HTR-8/SVneo (cell line): ENCODE results near the gene ETNK1.
A peak's percentile ranks its signal among the peaks of the same experiment; 100 is the strongest.

ENCODE experiments used
- DNase-seq: peaks from one replicate; pipeline ENCODE4 v3.0.0; 2011; ENCODE audit warnings: low spot score, mixed read lengths; ENCODE audit not compliant: insufficient read length
- FAIRE-seq: peaks from 2 replicates; lab custom pipeline; 2011; peaks lifted over from hg19 to GRCh38; lab: Jason Lieb, UNC

ETNK1 gene

DNA sequence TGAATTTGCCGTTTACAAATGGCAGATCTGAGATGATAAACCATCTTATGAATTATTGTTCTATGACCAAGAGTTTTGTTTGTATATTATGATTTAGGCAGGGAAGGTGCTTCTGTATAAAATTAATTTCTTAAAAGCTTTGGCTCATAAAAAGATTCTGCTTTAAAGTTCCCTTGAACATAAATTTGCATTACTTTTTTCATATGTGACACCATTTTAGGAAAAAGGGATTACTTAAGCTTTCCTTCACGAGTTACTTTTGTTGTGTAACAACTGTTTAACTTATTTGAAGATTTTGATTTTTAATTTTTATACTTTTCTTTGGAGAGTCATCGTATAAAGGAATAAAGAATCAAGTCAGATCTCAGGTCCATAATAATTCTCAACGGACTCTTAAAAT is 3.3 kb downstream of the ETNK1 start:
- FAIRE-seq, result no peak

DNA sequence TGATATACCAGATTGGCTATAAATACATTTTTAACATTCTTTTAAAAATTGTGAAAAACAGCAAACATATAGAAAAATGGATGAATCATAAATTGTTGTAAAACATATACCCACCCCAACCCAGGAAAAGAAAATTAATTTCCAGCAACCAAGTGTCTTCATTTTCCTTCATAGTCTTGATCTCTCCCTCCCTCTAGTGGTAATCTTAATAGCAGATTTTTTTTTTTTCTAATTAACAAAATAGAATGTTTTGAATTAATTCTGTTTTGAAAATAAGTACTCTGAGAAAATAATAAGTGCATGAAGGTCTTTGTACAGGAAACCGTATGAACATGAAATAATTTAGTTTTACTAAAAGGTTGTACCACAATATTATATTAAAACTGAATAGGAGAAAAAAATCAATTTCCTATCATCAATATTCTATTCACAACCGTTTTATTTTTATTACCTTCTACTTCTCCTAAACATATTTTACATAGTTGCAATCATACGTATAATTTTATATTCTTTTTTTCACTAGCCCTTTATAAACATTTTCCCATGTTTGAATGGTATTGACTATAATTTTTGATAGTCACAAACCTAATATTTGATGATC is 7.0 kb downstream of the ETNK1 start:
- FAIRE-seq, result no peak
- DNase-seq, result peak; percentile 52

More for the DNA sequence above, 3.3 kb downstream of the ETNK1 start:
- DNase-seq, result no peak

DNA sequence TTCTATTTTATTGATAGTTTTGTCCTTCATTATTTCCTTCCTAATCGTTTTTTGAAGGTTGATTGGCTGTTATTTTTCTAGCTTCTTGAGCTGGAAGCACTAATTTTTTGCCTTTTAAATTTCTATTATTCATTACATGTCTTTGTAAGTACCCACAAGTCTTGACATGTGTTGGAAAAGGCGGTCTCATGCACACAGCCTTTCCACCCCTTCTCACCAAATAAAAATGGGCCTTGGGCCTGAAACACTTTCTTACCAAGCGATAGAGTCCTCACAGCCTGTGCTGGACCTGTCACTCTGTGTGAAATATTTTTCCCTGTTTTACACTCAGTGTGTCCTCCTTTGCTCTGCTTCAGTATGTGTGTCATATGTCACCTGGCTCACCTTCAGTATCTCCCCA is 9.9 kb downstream of the ETNK1 start:
- DNase-seq (no peak), FAIRE-seq (no peak)

DNA sequence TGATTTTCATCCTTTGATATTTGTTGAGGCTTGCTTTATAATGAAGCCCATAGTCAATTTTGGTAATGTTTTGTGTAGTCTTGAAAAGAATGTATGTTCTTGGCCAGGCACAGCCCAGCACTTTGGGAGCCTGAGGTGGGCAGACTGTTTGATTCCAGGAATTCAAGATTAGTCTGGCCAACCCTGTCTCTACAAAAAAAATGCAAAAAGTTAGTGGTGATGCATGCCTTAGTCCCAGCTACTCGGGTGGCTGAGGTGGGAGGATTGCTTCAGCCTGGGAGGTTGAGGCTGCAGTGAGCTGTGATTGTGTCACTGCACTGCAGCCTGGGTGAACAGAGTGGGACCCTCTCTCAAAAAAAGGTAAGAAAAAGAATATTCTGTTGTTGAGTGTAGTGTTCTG is 10.8 kb downstream of the ETNK1 start:
- no peak for DNase-seq
- FAIRE-seq, result no peak

DNA sequence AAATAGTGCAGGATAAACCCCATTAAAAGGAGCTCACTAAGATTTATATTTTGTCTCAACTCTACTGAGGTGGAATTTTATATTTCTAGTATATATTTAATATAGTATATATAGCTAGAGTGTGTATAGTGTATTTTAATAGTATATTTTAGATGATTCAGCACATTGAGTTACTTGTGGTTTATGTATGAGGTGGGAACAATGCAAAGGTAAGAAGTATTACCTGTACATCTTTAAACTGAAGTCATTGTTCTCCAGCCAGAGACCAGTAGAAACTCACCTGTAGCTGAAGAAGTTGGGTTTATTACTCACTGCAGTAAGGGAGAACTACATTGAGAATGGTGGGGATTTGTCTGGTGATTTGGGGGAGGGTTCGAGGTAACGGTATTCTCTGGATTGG is 15.9 kb downstream of the ETNK1 start:
- DNase-seq (no peak), FAIRE-seq (peak; percentile 93)

DNA sequence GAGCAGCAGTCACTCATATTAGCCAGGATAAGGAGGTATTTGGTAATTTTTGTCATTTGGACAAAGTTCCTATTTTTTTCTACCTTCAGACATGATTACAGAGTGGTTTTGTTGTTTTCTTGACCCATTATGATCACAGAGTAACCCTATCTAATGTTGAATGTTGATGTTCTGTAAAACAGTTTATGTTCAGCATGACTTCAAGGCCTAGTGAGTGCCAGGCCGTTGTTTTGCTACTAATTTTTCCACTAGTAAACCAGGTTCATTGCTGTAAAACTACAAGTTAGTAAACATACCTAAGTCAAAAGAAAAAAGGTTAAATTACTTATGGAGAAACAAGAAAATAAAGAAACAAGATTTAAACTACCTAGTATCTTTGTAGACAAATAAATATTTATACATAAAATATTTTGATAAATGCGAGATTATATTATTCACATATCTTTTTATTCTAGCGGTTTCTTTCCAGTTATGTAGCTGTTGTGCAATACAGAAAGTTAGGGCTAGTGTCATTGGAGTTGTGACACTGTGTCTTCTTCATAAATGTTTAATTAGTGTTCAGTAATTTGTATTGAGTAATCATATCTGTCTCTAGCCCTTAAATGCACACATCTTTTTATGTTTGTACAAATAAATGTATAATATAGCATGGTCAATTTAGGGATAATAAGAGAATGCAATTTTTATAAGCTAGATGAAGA is 16.5 kb downstream of the ETNK1 start:
- no peak for DNase-seq
- FAIRE-seq, result no peak

DNA sequence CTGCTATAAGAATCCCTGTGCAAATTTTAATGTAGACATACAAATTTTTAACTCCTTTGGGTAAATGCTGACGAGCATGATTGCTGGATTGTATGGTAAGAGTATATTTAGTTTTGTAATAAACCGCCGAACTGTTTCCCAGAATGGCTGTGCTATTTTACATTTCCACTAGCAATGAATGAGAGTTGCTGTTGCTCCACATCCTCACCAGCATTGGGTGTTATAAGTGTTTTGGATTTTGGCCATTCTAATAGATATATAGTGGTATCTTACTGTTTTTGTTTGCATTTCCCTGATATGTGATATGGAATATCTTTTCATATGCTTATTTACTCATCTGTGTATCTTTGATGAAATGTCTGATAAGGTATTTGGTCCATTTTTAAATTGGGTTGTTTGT is 23.7 kb downstream of the ETNK1 start:
- FAIRE-seq, result no peak
- DNase-seq, result no peak

DNA sequence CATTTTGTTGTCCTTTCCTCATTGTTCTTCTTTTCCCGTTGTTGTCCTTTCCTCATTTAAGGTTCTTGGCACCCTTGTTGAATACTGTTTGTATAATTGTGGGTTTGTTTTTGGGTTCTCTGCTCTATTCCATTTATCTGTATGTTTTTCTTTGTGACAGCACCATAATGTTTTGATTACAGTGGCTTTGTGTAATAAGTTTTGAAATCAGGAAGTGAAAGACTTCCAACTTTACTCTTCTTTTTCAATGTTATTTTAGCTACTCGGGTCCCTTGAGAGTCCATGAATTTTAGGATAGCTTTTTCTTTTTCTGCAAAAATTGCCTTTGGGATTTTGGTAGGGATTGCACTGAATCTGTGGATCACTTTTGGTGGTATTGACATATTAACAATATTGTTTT is 28.1 kb downstream of the ETNK1 start:
- DNase-seq (no peak), FAIRE-seq (no peak)

DNA sequence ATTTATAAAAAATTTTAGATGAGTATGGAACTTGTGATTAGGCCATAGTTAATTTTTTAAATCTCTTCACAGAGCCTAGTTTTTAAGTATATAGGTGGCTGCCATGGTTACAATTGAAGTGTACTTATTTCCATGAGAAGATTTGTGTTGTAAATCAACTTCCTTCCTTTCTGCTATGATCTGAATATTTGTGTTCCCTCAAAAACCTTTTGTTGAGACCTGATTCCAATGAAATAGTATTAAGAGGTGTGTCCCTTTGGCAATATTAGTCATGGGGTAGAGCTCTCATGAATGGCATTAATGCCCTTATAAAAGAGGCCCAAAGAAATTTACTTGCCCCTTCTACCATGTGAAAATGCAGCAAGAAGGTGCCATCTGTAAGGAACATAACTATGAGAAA is 28.8 kb downstream of the ETNK1 start:
- DNase-seq (no peak), FAIRE-seq (no peak)

DNA sequence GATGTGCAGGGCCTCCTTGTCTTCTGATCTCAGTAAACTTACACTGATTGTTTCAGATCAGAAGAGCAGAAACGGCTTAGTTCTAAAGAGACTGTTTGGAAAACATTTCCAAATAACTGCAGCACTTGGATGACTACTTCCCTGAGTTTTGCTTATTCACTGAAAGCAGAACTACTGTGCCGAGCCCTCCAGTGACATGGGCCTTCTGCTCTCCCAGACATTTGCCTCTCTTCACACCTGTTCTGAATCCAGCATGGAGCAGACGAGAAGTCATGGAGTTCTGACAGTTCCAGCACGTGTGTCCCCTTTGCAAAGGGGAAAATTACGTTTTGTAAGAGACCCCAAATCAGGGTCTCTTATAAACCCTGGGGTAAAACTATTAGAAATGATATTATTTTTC is 31.4 kb downstream of the ETNK1 start:
- peak; percentile 36 for FAIRE-seq
- no peak for DNase-seq

DNA sequence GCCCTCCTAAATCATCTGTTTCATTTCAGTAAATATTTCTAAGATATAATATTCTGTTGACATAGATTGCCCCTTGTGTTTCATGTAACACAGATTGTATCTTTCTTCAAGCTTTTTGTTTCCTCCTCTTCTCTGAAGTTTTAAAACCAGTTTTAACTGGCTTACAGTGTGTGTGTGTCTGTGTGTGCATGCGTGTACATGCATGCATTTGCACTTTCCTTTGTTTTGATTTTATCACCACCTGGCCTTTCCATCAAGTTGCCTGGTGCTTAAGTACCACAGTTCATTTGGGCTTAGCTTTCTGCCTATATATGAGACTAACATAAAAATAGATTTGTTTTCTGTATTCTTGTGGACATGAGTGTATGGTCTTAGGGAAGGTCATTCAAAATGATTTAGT is 31.9 kb downstream of the ETNK1 start:
- peak; percentile 36 for FAIRE-seq
- no peak for DNase-seq

DNA sequence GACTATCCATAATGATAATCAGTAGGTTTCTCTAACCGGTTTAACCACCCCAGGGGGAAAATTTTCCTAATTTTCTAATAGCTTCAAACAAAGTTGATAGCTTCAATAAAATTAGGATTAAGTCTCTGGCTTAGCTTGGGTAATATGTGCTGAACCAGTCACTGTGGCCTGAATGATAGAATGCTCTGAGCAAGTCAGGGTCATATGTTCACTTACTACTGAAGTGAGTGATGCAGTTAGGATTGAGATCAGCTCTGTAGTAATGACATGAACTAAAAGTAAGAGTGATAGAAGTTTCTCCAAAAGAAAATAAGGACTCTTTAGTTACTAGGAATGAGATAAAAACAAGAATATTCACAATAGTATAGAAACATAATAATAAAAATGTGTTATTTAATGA is 32.6 kb downstream of the ETNK1 start:
- DNase-seq, result no peak
- FAIRE-seq, result peak; percentile 85

DNA sequence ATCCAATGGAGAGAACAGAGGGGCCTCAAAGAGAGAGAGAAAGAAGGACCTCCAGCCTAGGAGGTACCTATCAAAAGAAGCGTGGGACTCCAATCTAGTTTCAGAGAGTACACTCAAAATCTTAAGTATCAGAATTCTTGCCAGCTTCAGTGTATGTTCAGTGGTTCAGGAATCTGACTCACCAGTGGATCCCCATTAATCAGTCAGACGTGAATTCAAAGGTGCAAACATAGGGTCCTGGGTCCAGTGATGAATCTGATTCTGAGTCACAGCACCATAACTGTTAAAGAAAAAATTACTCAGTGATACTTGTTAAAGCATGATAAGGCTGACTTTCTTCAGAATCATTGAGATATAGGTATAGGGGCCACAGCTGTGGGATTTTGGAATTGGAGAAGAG is 33.2 kb downstream of the ETNK1 start:
- FAIRE-seq, result no peak

DNA sequence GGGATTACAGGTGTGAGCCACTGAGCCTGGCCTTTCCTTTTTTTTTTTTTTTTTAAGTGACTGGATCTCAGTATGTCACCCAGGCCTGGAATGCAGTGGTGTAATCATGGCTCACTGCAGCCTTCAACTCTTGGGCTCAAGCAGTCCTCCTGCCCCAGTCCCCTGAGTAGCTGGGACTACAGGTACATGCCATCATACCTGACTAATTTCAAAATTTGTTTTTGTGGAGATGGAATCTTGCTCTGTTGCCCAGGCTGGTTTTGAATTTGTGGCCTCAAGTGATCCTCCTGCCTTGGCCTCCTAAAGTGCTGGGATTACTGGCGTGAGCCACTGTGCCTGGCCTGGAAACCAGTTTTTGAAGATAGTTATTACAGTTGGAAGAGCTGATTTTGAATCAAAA is 37.4 kb downstream of the ETNK1 start:
- DNase-seq (no peak), FAIRE-seq (peak; percentile 57)

More for the DNA sequence above, 33.2 kb downstream of the ETNK1 start:
- peak; percentile 51 for DNase-seq

DNA sequence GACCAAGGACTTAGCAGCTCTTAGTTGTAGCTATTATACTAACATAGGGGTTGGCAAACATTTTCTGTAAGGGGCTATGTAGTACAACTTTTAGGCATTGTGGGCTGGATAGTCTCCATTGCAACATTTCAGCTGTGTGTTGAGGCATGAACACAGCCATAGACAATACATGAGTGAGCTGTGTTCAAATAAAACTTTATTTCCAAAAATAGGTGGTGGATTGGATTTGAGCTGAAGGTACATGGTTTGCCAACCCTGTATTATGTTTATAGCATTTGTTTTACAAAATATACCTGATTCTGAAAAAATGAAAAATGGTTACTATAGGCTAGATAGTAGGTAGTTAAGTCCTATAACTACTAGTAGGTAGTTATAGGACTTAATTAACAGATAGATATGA is 40.5 kb downstream of the ETNK1 start:
- FAIRE-seq, result peak; percentile 94
- DNase-seq, result no peak

DNA sequence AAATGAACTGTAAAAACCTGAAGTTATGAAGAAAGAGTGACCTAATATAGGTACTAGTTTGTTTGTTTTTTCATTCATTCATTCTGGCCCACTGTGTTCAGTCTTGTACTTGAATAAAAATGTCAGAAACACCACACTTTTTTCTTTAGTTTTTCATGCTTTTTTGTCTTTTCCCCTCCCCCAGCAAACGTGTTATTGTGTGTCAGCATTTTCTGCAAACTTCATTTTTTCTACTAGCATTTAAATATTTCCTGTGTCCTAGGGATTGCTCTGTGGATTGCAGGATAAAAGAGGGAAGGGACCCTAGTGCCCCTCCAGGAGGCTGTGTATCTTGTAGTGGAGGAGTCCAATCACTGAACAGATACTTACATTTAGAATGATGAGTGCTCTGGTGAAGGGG is 42.2 kb downstream of the ETNK1 start:
- DNase-seq (no peak), FAIRE-seq (no peak)

DNA sequence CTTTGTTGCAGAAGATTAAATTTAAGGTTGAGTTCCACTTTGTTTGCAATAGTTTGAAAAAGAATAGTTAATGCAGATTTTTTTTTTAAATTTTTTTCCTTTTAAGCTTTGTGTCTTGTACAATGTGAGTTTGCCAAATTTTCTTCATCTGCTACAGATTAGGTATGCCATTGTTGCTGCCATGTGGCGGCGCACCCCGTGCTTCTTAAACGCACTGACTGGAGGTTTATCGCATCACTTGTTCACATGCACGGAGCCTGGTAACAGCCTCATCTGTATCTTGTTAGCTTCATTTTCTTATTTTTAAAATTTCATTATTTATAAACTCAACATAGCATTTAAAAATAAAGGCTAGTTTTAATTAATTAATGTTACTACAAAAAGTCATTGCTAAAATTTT is 43.5 kb downstream of the ETNK1 start:
- FAIRE-seq (no peak), DNase-seq (no peak)

DNA sequence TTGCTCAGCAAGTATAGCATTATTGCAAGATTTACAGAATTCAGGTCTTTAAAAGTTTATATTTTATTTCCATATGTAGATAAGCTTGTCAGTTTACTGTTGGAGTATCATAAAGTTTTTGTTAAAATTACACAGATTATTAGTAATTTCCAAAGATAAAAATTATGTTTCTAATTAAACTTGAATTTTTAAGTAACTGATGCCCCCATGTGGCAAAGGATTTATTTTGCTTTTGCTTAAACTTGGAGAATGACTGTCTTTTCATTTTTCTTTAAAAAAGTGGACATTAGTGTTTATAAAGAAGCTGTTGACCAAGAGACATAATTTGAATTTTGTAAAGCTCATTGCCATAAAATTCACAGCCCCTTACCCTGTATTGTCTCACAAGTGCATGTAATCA is 45.8 kb downstream of the ETNK1 start:
- DNase-seq, result no peak
- FAIRE-seq, result no peak

DNA sequence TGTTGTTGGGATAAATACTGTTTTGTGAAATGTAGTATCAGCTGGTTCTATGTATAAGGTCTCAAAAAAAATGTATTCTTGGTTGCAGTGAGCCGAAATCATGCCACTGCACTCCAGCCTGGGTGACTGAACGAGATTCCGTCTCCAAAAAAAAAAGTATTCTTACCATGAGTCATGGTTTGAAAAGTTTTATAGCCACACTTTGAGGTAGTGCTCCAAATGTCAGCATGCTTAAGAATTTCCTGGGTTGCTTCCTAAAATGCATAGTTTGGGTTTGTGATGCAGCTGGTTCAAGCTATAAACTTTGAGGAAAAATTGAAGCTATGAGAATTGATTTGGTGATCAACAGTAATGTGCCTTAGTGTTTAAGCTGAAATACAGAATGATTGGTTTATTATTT is 48.0 kb downstream of the ETNK1 start:
- peak; percentile 36 for FAIRE-seq
- DNase-seq, result peak; percentile 13

DNA sequence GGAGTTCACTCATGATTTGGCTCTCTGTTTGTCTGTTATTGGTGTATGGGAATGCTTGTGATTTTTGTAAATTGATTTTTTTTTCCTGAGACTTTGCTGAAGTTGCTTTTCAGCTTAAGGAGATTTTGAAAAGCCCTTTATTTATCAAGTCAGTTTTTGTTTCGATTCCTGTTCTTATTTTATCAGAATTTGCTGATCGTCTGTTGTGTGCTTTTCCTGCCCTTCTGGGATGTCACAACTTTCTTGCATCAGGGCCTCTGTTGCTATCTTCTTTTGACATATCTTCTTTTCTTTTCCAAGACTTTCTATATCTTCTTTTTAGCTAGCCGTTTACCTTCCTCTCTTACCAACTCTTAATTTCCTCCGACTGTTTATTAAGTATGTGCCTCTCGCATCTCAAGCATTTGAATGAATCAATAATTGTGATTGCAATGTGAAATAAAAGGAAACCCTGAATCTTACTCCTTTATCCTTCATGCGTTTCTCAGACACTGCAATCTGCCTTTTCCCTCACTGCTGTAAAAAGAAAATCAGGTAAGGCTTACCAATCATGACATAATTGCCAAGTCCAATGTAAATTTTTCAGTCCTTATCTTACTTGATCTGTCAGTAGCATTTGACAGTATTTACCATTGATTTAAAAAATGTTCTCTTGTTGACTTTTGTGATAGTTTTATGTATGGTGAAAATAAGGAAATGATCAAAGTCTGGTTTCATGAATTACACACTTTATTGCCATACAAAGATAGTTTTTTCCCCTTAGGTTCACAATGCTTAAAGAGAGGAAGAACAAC is 53.0 kb downstream of the ETNK1 start:
- DNase-seq (no peak), FAIRE-seq (no peak)

DNA sequence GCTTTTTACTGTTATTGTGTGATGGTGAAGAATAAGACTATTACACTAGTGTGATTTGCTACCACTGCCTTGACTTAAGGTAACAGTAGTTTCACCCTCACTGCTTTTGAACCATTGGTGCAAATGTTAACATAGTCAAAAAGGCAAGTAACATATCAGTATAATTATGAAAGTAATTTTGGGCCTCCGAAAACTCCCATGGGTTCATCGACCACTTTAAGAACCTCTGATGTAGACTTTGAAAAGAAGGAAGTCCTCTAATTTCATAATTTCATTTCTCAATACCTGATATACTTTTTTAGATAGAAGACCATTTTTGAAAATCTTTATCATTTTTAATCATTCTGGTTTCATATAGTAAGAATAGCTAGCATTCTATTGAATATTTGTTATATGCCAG is 57.7 kb downstream of the ETNK1 start:
- FAIRE-seq, result peak; percentile 49
- no peak for DNase-seq
